ENCODE results near the gene C1orf52. TPM values are rescaled to one million over a fixed set of nuclear protein-coding genes. Genes with fewer than 3 reads are reported as not detected.
A peak's percentile ranks its signal among the peaks of the same experiment; 100 is the strongest.

C1orf52 gene
- total RNA-seq, 1 donor from 2014 or later, result 17.1 TPM

GRCh38 chr1:85203573-85204171 lies 55.8 kb downstream of the C1orf52 start:
- DNase-seq (ENCODE audit: missing footprints), result no peak
- intact Hi-C loops (cut with DNase I), result loop anchor here (5.0 kb wide), 3 partner anchors 39 to 91 kb away; no protein-coding TSS in a partner anchor
- ATAC-seq, result no peak

- DNase-seq (ENCODE audit: missing footprints) (no peak), ATAC-seq (no peak)
- intact Hi-C loops (cut with DNase I), result loop anchor here (5.0 kb wide), 3 partner anchors 39 to 91 kb away; no protein-coding TSS in a partner anchor
Observed at GRCh38 chr1:85202864-85203255, 56.6 kb downstream of the C1orf52 start.

- ATAC-seq (no peak), DNase-seq (ENCODE audit: missing footprints) (no peak)
- intact Hi-C loops (cut with DNase I), result loop anchor here (5.0 kb wide), 3 partner anchors 40 to 90 kb away; no protein-coding TSS in a partner anchor
Observed at GRCh38 chr1:85202092-85202863, 57.2 kb downstream of the C1orf52 start.

GRCh38 chr1:85201340-85202091 lies 57.9 kb downstream of the C1orf52 start:
- intact Hi-C loops (cut with DNase I), result loop anchor here (2.0 to 5.0 kb wide), 4 partner anchors 23 to 89 kb away; no protein-coding TSS in a partner anchor
- DNase-seq (ENCODE audit: missing footprints) (peak; percentile 81), ATAC-seq (peak; percentile 88)

- ATAC-seq (peak; percentile 91), DNase-seq (ENCODE audit: missing footprints) (peak; percentile 85)
- intact Hi-C loops (cut with DNase I), result loop anchor here (2.0 to 5.0 kb wide), 4 partner anchors 24 to 88 kb away; no protein-coding TSS in a partner anchor
Observed at GRCh38 chr1:85200463-85201339, 58.8 kb downstream of the C1orf52 start, which contains the start of gene SYDE2. Gene SYDE2, minus strand, starts transcription at chr1:85201016. Its CDS starts 20 bp downstream, at chr1:85200996.

Other genes starting within 250 kb of the C1orf52 start
- 1.2 TPM for gene MCOLN3, start 211.2 kb downstream of the C1orf52 start, total RNA-seq
- 20.7 TPM for gene SYDE2, start 58.6 kb downstream of the C1orf52 start, total RNA-seq
- gene BCL10, start 17.0 kb upstream of the C1orf52 start, total RNA-seq, result 8.6 TPM
- gene DDAH1, start 205.5 kb upstream of the C1orf52 start, total RNA-seq, result 8.3 TPM